Measurements from ENCODE around the gene RBMS3. TPM values are rescaled to one million over a fixed set of nuclear protein-coding genes. Genes with fewer than 3 reads are reported as not detected.

RBMS3 gene
- polyA plus RNA-seq, 1 experiment = 33.4 TPM

DNA sequence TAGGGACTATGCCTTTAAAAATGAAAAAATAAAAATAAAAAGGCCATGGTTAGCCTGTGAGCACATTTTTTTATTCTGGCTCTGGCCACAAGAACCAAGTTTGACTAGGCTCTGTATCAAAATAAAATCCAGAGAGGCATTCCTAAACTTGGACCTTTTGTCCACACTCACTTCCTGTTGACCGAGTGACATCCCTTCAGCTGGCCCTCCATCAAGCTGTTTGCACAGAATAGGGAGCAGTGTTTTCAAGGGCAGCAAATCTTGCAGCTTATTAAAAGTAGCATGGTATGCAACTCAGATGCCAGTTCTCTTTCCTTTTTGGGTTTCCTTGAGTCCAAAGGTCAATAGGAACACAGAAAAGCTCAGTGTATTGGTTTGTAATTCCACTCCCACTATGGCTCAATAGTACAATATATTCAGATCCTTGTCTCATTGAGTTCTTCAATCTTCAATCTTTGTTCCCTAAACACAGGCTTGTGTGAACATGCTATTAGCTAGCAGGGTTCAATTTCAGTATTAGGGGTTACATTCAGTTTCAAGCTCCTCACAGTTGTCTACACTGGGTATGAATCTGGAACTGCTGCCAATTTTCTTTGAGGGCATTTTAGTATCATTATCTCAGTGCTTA, 244.5 kb downstream of the RBMS3 start:
- H3K4me3 ChIP-seq (ENCODE audit: low read depth, low read length) = no peak overlapping the region
- H3K27me3 ChIP-seq (ENCODE audit: control insufficient read depth, insufficient read depth, low read length) = no peaks in the 10 kb centered on the region
- no peak for DNase-seq (ENCODE audit: low read depth, low spot score)
- ChIA-PET CTCF (no interaction called here), POLR2A (no interaction called here)
- H3K27ac ChIP-seq (ENCODE audit: low read depth, low read length) = no peak overlapping the region
- no peak for TF ChIP-seq CTCF (IDR thresholded peaks at IDR 0.05; ENCODE audit: low read depth, low read length)
- no peaks in the 10 kb centered on the region for H3K9me3 ChIP-seq (ENCODE audit: control insufficient read depth, insufficient read depth, low read length)

DNA sequence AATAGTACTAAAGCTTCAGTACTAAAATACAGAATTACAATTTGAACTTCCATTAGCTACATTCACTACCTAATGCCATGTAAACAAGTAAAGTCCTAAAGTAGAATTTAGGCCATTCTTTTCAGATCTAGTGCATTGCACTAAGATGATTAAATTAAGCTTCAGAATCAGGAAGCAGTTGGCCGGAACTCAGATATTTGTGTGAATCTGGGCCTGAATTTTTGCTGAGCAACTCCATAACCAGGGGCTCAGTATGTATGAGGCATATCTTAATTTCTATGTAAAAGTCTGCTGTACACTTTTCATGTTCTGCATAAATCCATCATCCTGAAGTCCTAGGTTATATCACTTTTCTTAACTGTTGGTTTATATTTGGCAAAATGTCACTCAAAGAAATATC, 246.4 kb downstream of the RBMS3 start:
- H3K27me3 ChIP-seq (ENCODE audit: control insufficient read depth, insufficient read depth, low read length) = no peaks in the 10 kb centered on the region
- ChIA-PET CTCF (no interaction called here), POLR2A (interaction anchor here (0.6 kb wide), 1 partner anchor 9 kb away, joined by 3 read pairs; no protein-coding TSS in a partner anchor)
- H3K4me3 ChIP-seq (ENCODE audit: low read depth, low read length) = no peak overlapping the region
- no peak for DNase-seq (ENCODE audit: low read depth, low spot score)
- no peak overlapping the region for H3K27ac ChIP-seq (ENCODE audit: low read depth, low read length)
- TF ChIP-seq CTCF (IDR thresholded peaks at IDR 0.05; ENCODE audit: low read depth, low read length) = no peak
- no peaks in the 10 kb centered on the region for H3K9me3 ChIP-seq (ENCODE audit: control insufficient read depth, insufficient read depth, low read length)

DNA sequence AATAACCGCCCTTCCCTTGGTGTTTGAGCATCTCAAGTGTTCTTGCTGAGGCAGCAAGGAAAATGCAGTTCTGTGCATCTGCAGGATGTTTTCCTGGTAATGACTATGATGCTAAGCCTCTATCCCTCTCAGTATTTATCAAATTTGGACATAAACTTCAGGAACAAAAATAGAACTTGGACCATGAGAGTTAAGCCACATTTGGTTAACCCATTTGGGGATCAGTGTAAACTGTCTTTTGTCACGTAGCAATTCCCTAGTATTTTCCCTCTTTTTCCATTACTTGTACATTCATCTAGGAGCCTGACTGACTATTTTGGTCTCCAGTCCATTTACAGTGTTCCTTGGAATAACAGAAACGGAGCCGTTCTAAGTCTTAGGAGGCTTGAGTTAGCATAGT, 250.8 kb downstream of the RBMS3 start:
- no peak for DNase-seq (ENCODE audit: low read depth, low spot score)
- Histone ChIP-seq H3K9me3 (ENCODE audit: control insufficient read depth, insufficient read depth, low read length) (no peaks in the 10 kb centered on the region), H3K27me3 (ENCODE audit: control insufficient read depth, insufficient read depth, low read length) (no peaks in the 10 kb centered on the region), H3K4me3 (ENCODE audit: low read depth, low read length) (no peak overlapping the region), H3K27ac (ENCODE audit: low read depth, low read length) (no peak overlapping the region)
- POLR2A ChIA-PET = no interaction called here
- no peak for TF ChIP-seq CTCF (IDR thresholded peaks at IDR 0.05; ENCODE audit: low read depth, low read length)
- CTCF ChIA-PET = no interaction called here

DNA sequence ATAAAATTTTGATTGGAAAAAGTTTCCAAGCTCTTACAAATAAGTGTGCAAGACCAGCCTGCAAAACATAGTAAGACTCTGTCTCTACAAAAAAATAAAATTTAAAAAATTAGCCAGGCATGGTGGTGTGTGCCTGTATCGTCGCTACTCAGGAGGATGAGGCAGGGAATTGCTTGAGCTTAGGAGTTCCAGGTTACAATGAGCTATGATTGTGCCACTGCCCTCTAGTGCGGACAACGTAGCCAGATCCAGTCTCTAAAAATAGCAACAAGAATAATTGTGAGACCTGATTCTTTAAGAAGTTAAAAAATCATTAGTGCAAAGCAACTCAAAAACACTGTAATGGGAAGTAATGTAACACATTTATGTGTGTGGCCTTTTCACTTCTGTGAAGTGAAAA, 251.6 kb downstream of the RBMS3 start:
- CTCF ChIA-PET = no interaction called here

DNA sequence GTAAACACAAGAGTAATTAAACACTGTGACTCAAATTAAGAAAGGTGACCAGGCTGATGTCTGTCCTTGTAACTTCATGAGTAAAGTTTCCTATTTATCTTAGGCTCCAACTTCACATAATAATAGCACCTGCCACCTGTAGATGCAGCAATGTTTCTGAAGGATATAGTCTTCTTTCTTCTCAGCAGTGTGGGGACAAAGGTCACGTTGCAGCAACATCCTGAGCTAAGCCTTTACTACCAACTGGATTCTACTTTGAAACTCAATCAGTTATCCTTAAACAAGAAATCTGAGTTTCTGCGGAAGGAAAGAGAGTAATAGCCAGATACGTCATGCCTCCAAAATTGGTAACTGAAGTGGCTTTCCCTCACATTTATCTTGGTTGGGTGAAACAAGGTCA, 253.1 kb downstream of the RBMS3 start:
- POLR2A ChIA-PET = no interaction called here
- DNase-seq (ENCODE audit: low read depth, low spot score) = no peak
- no peak for TF ChIP-seq CTCF (IDR thresholded peaks at IDR 0.05; ENCODE audit: low read depth, low read length)
- Histone ChIP-seq H3K9me3 (ENCODE audit: control insufficient read depth, insufficient read depth, low read length) (no peaks in the 10 kb centered on the region), H3K27ac (ENCODE audit: low read depth, low read length) (no peak overlapping the region), H3K4me3 (ENCODE audit: low read depth, low read length) (no peak overlapping the region), H3K27me3 (ENCODE audit: control insufficient read depth, insufficient read depth, low read length) (no peaks in the 10 kb centered on the region)
- CTCF ChIA-PET = no interaction called here

More for the DNA sequence above, 251.6 kb downstream of the RBMS3 start:
- POLR2A ChIA-PET = no interaction called here
- Histone ChIP-seq H3K9me3 (ENCODE audit: control insufficient read depth, insufficient read depth, low read length) (no peaks in the 10 kb centered on the region), H3K27ac (ENCODE audit: low read depth, low read length) (no peak overlapping the region), H3K4me3 (ENCODE audit: low read depth, low read length) (no peak overlapping the region), H3K27me3 (ENCODE audit: control insufficient read depth, insufficient read depth, low read length) (no peaks in the 10 kb centered on the region)
- DNase-seq (ENCODE audit: low read depth, low spot score) = no peak
- TF ChIP-seq CTCF (IDR thresholded peaks at IDR 0.05; ENCODE audit: low read depth, low read length) = no peak

Data from AG04450 (cell line).